Measurements from ENCODE around the gene DPEP2.
"Not testable (repeated sequence)": the region's sequence is repeated elsewhere in the genome, so short reads cannot be mapped to it uniquely, and the experiment has no call there.

DPEP2 gene

DNA sequence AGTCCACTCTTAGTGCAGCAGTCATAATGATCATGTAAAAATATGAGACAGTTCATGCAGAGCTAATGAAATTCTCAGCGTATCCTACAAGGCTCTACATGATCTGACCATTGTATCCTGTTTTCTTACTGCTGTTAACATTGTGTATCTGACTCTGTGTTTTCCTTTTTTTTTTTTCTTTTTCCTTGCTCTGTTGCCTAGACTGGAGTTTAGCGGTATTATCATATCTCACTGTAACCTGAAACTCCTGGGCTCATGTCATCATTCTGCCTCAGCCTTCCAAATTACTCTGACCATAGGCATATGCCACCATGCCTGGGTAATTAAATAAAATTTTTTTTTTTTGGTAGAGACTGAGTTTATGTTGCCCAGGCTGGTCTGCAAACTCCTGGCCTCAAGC, 35.9 kb upstream of the DPEP2 start:
- Histone ChIP-seq H3K27me3 (ENCODE audit: insufficient read depth, low read length, poor library complexity) (no peaks in the 10 kb centered on the region), H3K4me2 (ENCODE audit: insufficient read depth, low read length) (no peak overlapping the region), H2AFZ (ENCODE audit: low read depth, low read length) (no peak overlapping the region), H3K36me3 (ENCODE audit: insufficient read depth, low read length) (peaks cover 8% of the 10 kb centered on the region; the same call in 1 of the 2 replicates), H3K9ac (ENCODE audit: low read depth, low read length) (no peak overlapping the region), H3K4me3 (ENCODE audit: low read depth in 1 of 2, low read length in 2 of 2) (no peak overlapping the region), H3K4me1 (ENCODE audit: insufficient read depth, low read length) (no peaks in the 10 kb centered on the region), H4K20me1 (ENCODE audit: insufficient read depth, low read length) (no peaks in the 10 kb centered on the region), H3K79me2 (ENCODE audit: insufficient read depth, low read length) (no peaks in the 10 kb centered on the region), H3K27ac (ENCODE audit: low read length) (no peak overlapping the region), H3K9me3 (ENCODE audit: insufficient read depth, low read length, severe bottlenecking) (no peaks in the 10 kb centered on the region)
- DNase-seq (no peak), ATAC-seq (ENCODE audit: insufficient read depth, low read depth) (no peak)
- TF ChIP-seq EZH2 (IDR thresholded peaks at IDR 0.05; ENCODE audit: borderline replicate concordance, low read depth, low read length, severe bottlenecking) (no peak), CTCF (IDR thresholded peaks at IDR 0.05; ENCODE audit: borderline replicate concordance, extremely low read depth, low read length, poor library complexity, severe bottlenecking) (no peak)

DNA sequence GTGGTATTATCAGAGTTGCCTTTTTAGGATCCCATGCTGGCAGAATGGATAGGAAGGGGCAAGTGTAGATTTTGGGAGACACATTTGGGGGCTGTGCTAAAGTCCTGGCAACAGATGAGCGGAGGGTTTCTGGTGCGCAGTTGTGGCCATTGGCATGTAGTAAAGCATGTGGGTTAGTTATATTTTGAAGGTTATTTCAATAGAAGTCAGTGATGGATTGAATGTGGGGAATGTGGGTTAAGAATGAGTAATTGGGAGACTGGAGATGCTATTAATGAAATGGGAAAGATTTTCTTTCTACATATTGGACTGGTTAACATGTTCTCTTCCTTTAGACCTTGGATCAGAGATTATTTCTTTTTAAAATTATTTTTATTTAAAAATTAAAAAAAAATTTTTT, 33.8 kb upstream of the DPEP2 start:
- Histone ChIP-seq H3K27ac (ENCODE audit: low read length) (no peak overlapping the region), H3K9me3 (ENCODE audit: insufficient read depth, low read length, severe bottlenecking) (no peaks in the 10 kb centered on the region), H3K4me3 (ENCODE audit: low read depth in 1 of 2, low read length in 2 of 2) (no peak overlapping the region), H3K27me3 (ENCODE audit: insufficient read depth, low read length, poor library complexity) (no peaks in the 10 kb centered on the region), H4K20me1 (ENCODE audit: insufficient read depth, low read length) (no peaks in the 10 kb centered on the region), H3K9ac (ENCODE audit: low read depth, low read length) (no peak overlapping the region), H3K4me1 (ENCODE audit: insufficient read depth, low read length) (no peaks in the 10 kb centered on the region), H3K79me2 (ENCODE audit: insufficient read depth, low read length) (no peaks in the 10 kb centered on the region), H3K4me2 (ENCODE audit: insufficient read depth, low read length) (no peak overlapping the region), H2AFZ (ENCODE audit: low read depth, low read length) (no peak overlapping the region), H3K36me3 (ENCODE audit: insufficient read depth, low read length) (0 out of 2 replicates have a peak, but pooled peaks cover 3% of the 10 kb centered on the region)
- TF ChIP-seq CTCF (IDR thresholded peaks at IDR 0.05; ENCODE audit: borderline replicate concordance, extremely low read depth, low read length, poor library complexity, severe bottlenecking), result no peak
- no peak for TF ChIP-seq EZH2 (IDR thresholded peaks at IDR 0.05; ENCODE audit: borderline replicate concordance, low read depth, low read length, severe bottlenecking)
- DNase-seq, result no peak
- ATAC-seq (ENCODE audit: insufficient read depth, low read depth), result no peak

DNA sequence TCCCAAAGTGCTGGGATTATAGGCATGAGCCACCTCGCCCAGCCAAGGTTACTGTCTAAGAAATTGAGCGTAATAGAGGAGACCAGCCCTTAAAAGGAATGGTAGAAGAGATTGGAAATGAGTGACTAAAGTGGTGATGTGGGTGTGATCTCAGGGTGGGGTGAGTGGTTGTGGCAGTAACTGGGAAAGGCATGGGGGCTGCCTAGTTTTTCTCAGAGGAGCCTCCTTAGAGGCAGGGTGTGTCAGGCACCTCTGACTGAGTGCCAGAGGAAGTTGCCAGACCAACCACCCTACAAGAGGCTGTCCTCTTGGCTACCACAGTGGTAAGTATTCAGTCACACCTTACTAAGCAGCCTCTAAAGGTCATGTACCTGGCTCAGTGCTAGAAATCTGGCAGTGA, 32.7 kb upstream of the DPEP2 start:
- no peaks in the 10 kb centered on the region for H3K27me3 ChIP-seq (ENCODE audit: insufficient read depth, low read length, poor library complexity)
- no peak overlapping the region for H2AFZ ChIP-seq (ENCODE audit: low read depth, low read length)
- H4K20me1 ChIP-seq (ENCODE audit: insufficient read depth, low read length), result no peaks in the 10 kb centered on the region
- H3K36me3 ChIP-seq (ENCODE audit: insufficient read depth, low read length), result peaks cover 12% of the 10 kb centered on the region; the same call in 1 of the 2 replicates
- H3K4me1 ChIP-seq (ENCODE audit: insufficient read depth, low read length), result no peaks in the 10 kb centered on the region
- H3K9me3 ChIP-seq (ENCODE audit: insufficient read depth, low read length, severe bottlenecking), result no peaks in the 10 kb centered on the region
- DNase-seq (no peak), ATAC-seq (ENCODE audit: insufficient read depth, low read depth) (no peak)
- no peaks in the 10 kb centered on the region for H3K79me2 ChIP-seq (ENCODE audit: insufficient read depth, low read length)
- H3K27ac ChIP-seq (ENCODE audit: low read length), result no peak overlapping the region
- no peak overlapping the region for H3K9ac ChIP-seq (ENCODE audit: low read depth, low read length)
- H3K4me3 ChIP-seq (ENCODE audit: low read depth in 1 of 2, low read length in 2 of 2), result no peak overlapping the region
- H3K4me2 ChIP-seq (ENCODE audit: insufficient read depth, low read length), result no peak overlapping the region
- TF ChIP-seq EZH2 (IDR thresholded peaks at IDR 0.05; ENCODE audit: borderline replicate concordance, low read depth, low read length, severe bottlenecking), result no peak
- no peak for TF ChIP-seq CTCF (IDR thresholded peaks at IDR 0.05; ENCODE audit: borderline replicate concordance, extremely low read depth, low read length, poor library complexity, severe bottlenecking)

GRCh38 chr16:68030108-68030507, 30.8 kb upstream of the DPEP2 start:
- not testable (repeated sequence) for H3K4me2 ChIP-seq (ENCODE audit: insufficient read depth, low read length); DNase-seq; H3K27ac ChIP-seq (ENCODE audit: low read length); H2AFZ ChIP-seq (ENCODE audit: low read depth, low read length); H4K20me1 ChIP-seq (ENCODE audit: insufficient read depth, low read length); H3K79me2 ChIP-seq (ENCODE audit: insufficient read depth, low read length); H3K4me1 ChIP-seq (ENCODE audit: insufficient read depth, low read length); H3K9ac ChIP-seq (ENCODE audit: low read depth, low read length); H3K27me3 ChIP-seq (ENCODE audit: insufficient read depth, low read length, poor library complexity); ATAC-seq (ENCODE audit: insufficient read depth, low read depth); H3K9me3 ChIP-seq (ENCODE audit: insufficient read depth, low read length, severe bottlenecking); H3K4me3 ChIP-seq (ENCODE audit: low read depth in 1 of 2, low read length in 2 of 2)
- H3K36me3 ChIP-seq (ENCODE audit: insufficient read depth, low read length), result peaks cover 16% of the 10 kb centered on the region; the same call in 1 of the 2 replicates

Data from DND-41 (cell line).